ENCODE measurements around the gene PMAIP1.

DNA sequence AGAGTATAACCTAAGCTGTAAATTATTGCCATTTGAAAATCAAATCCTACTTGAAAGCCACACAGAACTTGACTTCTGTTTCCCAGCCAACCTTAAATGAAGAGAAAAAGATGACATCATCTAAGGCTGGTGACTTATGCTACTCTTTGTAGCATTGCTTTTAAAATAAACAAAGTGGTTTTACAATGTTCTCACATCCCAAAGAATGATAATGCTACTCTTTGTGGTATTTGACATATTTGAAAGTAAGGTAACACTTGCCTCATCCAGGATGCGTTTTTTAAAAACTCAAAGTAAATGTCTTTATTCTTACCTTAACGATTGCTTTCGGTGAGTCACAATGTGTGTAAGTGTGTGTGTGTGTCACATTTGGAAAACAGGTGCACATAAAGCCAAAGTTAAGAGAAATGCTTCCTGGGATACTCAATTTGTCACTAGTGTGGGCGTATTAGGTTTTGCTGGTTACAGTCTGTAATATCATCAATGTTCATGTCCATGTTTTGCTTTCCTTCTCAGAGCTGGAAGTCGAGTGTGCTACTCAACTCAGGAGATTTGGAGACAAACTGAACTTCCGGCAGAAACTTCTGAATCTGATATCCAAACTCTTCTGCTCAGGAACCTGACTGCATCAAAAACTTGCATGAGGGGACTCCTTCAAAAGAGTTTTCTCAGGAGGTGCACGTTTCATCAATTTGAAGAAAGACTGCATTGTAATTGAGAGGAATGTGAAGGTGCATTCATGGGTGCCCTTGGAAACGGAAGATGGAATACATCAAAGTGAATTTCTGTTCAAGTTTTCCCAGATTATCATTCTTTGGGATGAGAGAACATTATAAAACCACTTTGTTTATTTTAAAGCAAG is 2.6 kb downstream of the PMAIP1 start:
- TF ChIP-seq, protein P1, sequence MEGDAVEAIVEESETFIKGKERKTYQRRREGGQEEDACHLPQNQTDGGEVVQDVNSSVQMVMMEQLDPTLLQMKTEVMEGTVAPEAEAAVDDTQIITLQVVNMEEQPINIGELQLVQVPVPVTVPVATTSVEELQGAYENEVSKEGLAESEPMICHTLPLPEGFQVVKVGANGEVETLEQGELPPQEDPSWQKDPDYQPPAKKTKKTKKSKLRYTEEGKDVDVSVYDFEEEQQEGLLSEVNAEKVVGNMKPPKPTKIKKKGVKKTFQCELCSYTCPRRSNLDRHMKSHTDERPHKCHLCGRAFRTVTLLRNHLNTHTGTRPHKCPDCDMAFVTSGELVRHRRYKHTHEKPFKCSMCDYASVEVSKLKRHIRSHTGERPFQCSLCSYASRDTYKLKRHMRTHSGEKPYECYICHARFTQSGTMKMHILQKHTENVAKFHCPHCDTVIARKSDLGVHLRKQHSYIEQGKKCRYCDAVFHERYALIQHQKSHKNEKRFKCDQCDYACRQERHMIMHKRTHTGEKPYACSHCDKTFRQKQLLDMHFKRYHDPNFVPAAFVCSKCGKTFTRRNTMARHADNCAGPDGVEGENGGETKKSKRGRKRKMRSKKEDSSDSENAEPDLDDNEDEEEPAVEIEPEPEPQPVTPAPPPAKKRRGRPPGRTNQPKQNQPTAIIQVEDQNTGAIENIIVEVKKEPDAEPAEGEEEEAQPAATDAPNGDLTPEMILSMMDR (IDR thresholded peaks at IDR 0.05; ENCODE audit: insufficient read depth, low read length, poor library complexity, severe bottlenecking) = no peak
- TF ChIP-seq EZH2phosphoT487 (conservative IDR thresholded peaks at IDR 0.05; ENCODE audit: low read length) = no peak
